NCI-H2107 treated with DMSO at 0.1 percent for 48 hours (cell line): Measurements from ENCODE around the gene CATSPERZ.

Experiments used
- DNase-seq: peaks from one replicate; lab custom pipeline; 2025; ENCODE audit not compliant: unreplicated experiment; lab: John Stamatoyannopoulos, UW

CATSPERZ gene

DNA sequence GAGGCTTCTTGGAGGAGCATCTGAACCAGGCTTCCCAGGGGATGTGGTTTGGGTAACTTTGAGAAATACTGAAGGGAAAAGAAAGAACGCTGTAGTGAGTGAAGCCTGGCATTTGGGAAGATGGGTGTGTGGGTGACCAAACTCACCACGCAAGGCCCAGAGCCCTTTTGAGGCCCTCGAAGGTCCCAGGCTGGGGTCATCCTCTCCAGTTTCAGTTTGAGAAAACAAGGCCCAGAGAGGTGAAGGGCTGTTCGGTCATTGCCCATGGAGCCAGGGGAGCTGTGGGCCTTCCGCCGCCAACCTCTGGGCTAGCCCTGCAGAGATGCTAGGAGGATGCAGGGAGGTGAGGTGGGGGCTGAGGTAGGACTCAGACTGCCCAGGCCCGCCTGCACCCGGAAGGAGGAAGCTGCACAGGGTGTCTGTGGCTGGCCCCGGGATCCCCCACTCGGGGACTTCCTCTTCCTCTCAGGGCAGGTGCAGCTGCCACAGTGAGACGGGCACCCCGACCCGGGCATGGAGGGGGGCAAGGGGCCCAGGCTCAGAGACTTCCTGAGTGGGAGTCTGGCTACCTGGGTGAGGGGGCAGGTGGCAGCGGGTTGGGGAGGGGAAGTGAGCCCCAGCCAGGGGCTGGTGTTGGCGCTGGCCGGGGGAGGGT lies 39.7 kb downstream of the CATSPERZ start, which contains the start of gene CCDC88B:
TSS of gene CCDC88B (plus strand) at position 451 of the 655 bp plus-strand sequence. CDS start at position 514, 63 bp downstream.
- no peak for DNase-seq

DNA sequence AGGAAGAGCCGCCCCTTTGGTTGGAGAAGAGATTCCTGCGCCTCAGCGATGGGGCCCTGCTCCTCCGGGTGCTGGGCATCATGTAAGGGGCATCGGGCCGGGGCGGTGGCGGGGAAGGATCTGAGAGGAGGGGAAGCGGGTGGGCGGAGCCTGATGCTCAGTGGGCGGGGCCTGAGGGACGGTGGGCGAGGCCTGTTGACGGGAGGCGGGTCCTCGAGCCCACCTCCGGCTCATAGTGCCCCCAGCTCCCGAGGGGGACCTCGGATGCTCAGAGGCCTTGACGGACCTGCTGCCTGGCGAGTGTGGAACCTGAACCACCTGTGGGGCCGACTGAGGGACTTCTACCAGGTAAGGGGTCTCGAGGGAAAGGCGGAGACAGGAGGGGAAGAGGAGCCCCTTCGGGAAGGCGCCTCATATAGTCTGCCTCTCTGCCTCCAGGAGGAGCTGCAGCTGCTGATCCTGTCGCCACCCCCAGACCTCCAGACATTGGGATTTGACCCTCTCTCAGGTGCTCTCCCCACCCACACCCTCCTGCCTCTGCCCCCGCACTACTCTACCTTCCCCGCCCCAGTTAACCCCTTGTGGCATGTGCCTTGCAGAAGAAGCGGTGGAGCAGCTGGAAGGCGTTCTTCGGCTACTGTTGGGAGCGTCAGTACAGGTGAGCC lies 40.6 kb downstream of the CATSPERZ start:
- DNase-seq, result no peak

GRCh38 chr11:64341429-64341828 lies 41.3 kb downstream of the CATSPERZ start:
- DNase-seq, result no peak

- DNase-seq, result no peak
Measured at GRCh38 chr11:64341851-64342791, 42.0 kb downstream of the CATSPERZ start.

- DNase-seq, result no peak
Measured at GRCh38 chr11:64342869-64343745, 42.9 kb downstream of the CATSPERZ start.

DNA sequence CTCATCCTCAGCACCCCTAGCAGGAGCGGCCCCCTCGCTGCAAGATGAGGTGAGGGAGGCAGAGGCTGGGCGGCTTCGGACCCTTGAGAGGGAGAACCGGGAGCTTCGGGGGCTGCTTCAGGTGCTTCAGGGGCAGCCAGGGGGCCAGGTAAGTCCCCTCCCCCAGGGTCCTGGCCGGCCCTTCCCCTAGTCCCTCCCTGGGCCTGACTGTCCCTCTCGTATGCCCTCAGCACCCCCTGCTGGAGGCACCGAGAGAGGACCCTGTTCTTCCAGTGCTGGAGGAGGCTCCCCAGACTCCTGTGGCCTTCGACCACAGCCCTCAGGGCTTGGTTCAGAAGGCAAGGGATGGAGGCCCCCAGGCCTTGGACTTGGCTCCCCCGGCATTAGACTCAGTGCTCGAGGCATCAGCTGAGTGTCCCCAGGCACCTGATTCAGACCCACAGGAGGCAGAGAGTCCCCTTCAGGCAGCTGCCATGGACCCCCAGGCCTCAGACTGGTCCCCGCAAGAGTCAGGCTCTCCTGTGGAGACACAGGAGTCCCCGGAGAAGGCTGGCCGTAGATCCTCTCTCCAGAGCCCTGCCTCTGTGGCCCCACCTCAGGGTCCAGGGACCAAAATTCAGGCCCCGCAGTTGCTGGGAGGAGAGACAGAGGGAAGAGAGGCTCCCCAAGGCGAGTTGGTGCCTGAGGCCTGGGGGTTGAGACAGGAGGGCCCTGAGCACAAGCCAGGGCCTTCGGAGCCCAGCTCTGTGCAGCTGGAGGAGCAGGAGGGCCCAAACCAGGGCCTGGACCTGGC lies 43.8 kb downstream of the CATSPERZ start:
- no peak for DNase-seq

- no peak for DNase-seq
Measured at GRCh38 chr11:64344787-64345186, 44.6 kb downstream of the CATSPERZ start.

DNA sequence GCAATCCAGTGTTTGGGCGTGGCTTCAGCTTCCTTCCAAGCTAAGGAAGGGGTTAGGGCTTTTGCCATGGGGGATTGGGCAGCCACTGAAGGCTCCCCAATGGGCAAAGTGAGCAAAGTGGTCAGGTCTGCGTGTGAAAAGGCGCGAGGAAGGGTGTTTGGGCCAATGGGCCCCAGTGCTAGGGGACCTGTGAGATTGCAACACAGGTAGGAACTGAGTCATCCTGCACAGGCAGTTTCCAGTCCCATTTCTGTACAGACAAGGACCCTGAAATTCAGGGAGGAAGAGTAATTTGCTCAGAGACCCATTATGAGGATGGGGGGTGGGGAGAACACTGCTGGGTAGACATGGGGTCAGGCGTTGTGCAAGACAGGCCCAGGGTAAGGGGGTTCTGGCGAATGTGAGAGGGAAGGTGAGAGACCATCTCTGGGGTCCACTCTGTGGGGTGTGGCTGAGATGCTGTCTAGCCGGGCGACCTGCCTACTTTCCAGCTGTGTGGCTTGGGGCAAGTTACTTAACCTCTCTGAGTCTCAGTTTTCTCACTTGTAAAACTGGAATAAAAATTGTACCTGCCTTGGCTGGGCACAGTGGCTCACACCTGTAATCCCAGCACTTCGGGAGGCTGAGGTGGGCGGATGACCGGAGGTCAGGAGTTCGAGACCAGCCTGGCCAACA lies 47.2 kb downstream of the CATSPERZ start:
- no peak for DNase-seq

- no peak for DNase-seq
Measured at GRCh38 chr11:64348383-64349024, 48.3 kb downstream of the CATSPERZ start.

- DNase-seq, result no peak
Measured at GRCh38 chr11:64349025-64349387, 48.8 kb downstream of the CATSPERZ start.

GRCh38 chr11:64349404-64349803 lies 49.2 kb downstream of the CATSPERZ start:
- DNase-seq, result no peak

DNA sequence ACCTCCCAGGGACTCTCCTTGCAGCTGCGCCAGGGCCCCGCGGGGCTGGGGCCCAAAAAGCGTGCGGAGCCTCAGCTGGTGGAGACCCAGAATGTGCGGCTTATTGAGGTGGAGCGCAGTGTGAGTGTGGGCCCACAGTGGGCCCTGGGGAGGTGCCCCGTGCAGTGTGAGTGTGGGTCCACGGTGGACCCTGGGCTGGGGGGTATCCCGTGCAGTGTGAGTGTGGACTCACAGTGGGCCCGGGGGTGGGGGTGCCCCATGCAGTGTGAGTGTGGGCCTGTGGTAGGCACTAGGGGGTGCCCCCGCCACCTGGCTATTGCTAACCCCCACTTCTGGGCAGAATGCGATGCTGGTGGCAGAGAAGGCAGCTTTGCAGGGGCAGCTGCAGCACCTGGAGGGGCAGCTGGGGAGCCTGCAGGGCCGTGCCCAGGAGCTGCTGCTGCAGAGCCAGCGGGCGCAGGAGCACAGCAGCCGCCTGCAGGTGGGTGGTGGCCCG lies 51.0 kb downstream of the CATSPERZ start:
- DNase-seq, result no peak

GRCh38 chr11:64352099-64352994 lies 52.2 kb downstream of the CATSPERZ start:
- DNase-seq, result peak; percentile 54

- peak; percentile 39 for DNase-seq
Measured at GRCh38 chr11:64352995-64353714, 53.0 kb downstream of the CATSPERZ start.

DNA sequence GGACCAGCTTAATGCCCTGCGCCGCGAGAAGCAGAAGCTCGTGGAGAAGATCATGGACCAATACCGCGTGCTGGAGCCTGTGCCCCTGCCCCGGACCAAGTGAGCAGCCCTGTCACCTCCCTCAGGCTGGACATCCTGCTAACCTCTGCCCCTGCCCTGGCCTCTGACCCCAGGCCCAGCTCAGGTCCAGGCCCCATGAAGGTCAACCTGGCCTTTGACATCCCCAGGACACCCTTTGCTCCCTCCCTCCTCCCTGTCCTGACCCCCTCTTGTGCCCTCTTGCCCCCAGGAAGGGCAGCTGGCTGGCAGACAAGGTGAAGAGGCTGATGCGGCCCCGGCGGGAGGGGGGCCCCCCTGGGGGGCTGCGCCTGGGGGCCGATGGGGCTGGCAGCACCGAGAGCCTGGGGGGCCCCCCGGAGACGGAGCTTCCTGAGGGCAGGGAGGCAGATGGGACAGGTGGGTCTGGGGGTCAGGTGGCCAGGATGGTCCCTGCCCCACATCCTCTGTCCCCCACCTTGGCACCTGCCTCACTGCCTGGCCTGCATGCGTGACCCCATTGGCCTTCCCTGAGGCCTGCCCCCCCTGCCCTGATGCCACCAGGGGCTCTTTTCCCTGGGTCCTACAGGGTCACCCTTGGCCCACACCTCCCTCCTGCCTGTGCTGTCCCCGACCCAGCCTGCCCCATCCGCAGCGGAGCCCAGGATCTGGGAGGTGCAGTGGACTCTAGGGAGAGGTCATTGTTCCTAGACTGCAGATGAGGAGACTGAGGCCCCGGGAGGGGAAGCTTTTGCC lies 53.8 kb downstream of the CATSPERZ start:
- no peak for DNase-seq
